ENCODE data around the gene TP53TG3.
"Not testable (repeated sequence)": the region's sequence is repeated elsewhere in the genome, so short reads cannot be mapped to it uniquely, and the experiment has no call there.

GRCh38 chr16:32647562-32647961, 28.4 kb downstream of the TP53TG3 start:
- TF ChIP-seq, protein P1, sequence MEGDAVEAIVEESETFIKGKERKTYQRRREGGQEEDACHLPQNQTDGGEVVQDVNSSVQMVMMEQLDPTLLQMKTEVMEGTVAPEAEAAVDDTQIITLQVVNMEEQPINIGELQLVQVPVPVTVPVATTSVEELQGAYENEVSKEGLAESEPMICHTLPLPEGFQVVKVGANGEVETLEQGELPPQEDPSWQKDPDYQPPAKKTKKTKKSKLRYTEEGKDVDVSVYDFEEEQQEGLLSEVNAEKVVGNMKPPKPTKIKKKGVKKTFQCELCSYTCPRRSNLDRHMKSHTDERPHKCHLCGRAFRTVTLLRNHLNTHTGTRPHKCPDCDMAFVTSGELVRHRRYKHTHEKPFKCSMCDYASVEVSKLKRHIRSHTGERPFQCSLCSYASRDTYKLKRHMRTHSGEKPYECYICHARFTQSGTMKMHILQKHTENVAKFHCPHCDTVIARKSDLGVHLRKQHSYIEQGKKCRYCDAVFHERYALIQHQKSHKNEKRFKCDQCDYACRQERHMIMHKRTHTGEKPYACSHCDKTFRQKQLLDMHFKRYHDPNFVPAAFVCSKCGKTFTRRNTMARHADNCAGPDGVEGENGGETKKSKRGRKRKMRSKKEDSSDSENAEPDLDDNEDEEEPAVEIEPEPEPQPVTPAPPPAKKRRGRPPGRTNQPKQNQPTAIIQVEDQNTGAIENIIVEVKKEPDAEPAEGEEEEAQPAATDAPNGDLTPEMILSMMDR (IDR thresholded peaks at IDR 0.05), result not testable (repeated sequence)
- not testable (repeated sequence) for TF ChIP-seq POLR2A, EP300 (IDR thresholded peaks at IDR 0.05)

Measured in stomach (tissue), 4 donors.